GM19397 (cell line): Measurements from ENCODE around the gene FBXO31.
A peak's percentile ranks its signal among the peaks of the same experiment; 100 is the strongest.
"Not testable (repeated sequence)": the region's sequence is repeated elsewhere in the genome, so short reads cannot be mapped to it uniquely, and the experiment has no call there.

Experiments
- ATAC-seq: cut with Tn5 transposase; IDR thresholded peaks from one replicate; pipeline ENCODE4 v1.9.1; 2021; ENCODE audit warnings: mild to moderate bottlenecking, moderate library complexity; ENCODE audit not compliant: unreplicated experiment

The FBXO31 gene

GRCh38 chr16:87387942-87388817, 4.6 kb upstream of the FBXO31 start:
- peak; percentile 40 for ATAC-seq

- ATAC-seq, result not testable (repeated sequence)
Measured at GRCh38 chr16:87384875-87385167, 1.2 kb upstream of the FBXO31 start.

GRCh38 chr16:87384162-87384874, 742 bp upstream of the FBXO31 start:
- peak; percentile 8 for ATAC-seq

GRCh38 chr16:87382023-87382785, 1.4 kb downstream of the FBXO31 start:
- no peak for ATAC-seq

GRCh38 chr16:87380881-87381280, 2.7 kb downstream of the FBXO31 start:
- no peak for ATAC-seq

- no peak for ATAC-seq
Measured at GRCh38 chr16:87380403-87380802, 3.2 kb downstream of the FBXO31 start.

- ATAC-seq, result not testable (repeated sequence)
Measured at GRCh38 chr16:87379312-87379752, 4.2 kb downstream of the FBXO31 start.

- no peak for ATAC-seq
Measured at GRCh38 chr16:87376660-87377059, 6.9 kb downstream of the FBXO31 start.

GRCh38 chr16:87375426-87376135, 8.0 kb downstream of the FBXO31 start:
- no peak for ATAC-seq

- ATAC-seq, result no peak
Measured at GRCh38 chr16:87374313-87374712, 9.3 kb downstream of the FBXO31 start.

GRCh38 chr16:87372305-87372704, 11.3 kb downstream of the FBXO31 start:
- ATAC-seq, result no peak

GRCh38 chr16:87371261-87371866, 12.2 kb downstream of the FBXO31 start:
- no peak for ATAC-seq

GRCh38 chr16:87369796-87370719, 13.5 kb downstream of the FBXO31 start:
- ATAC-seq, result no peak

GRCh38 chr16:87369117-87369765, 14.3 kb downstream of the FBXO31 start:
- ATAC-seq, result no peak

GRCh38 chr16:87368029-87368770, 15.4 kb downstream of the FBXO31 start:
- no peak for ATAC-seq

GRCh38 chr16:87367529-87367928, 16.0 kb downstream of the FBXO31 start:
- ATAC-seq, result no peak

- no peak for ATAC-seq
Measured at GRCh38 chr16:87366930-87367329, 16.6 kb downstream of the FBXO31 start.

GRCh38 chr16:87366288-87366687, 17.3 kb downstream of the FBXO31 start:
- ATAC-seq, result no peak
